Right forelimb (tissue), 1 donor: ENCODE measurements around the gene NR2E1.
A peak's percentile ranks its signal among the peaks of the same experiment; 100 is the strongest.

ENCODE experiments used
- DNase-seq: peaks from one replicate; pipeline ENCODE4 v3.0.0-alpha.2; 2018

NR2E1 gene

DNA sequence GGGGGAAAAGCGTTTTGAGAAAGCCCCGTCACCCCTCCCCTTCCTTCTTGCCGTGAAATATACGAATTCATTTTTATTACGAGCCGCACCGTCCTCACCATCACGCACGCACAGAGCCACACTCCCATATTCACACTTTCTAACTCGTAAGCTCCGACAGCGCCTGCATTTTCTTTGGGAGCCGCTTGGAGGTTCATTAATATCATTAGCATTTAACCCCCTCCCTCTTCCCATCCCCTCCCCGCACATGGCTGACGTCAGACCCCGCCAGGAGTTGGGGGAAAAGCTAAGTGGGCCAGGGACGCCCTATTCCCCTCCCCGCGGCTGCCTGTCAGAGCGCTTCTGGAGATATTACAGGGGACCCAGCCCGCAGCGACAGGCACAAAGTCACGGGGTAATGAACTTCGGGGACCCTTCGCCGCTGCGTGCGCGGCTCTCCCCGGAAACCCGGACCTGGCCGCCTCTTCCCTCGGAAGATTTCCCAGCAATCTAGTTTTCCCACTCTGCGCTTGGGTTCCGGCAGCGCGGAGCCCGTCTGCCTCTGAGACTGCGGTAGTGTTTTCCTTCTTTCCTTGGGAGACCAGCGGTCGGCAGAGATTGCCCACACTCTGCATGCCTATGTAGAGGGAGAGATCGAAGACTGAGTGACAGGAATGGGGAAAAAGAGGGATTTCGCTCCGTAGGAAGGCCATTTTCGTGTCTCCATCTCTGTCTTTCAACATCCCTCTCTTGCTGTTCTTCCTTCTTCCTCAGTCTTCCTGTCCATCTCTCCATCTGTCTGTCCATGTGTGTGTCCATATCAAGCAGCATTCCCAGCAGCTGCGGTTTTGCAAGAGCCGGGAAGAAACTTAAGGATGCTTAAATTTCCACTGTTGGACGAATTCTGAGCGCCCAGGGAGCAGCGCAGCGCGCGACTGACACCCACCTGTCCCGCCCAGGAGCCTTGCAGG lies at the start of gene NR2E1:
Gene NR2E1 (plus strand): TSS at position 309 of the 950 bp plus-strand sequence. CDS start 744 bp downstream, outside the sequence.
- DNase-seq = no peak

DNA sequence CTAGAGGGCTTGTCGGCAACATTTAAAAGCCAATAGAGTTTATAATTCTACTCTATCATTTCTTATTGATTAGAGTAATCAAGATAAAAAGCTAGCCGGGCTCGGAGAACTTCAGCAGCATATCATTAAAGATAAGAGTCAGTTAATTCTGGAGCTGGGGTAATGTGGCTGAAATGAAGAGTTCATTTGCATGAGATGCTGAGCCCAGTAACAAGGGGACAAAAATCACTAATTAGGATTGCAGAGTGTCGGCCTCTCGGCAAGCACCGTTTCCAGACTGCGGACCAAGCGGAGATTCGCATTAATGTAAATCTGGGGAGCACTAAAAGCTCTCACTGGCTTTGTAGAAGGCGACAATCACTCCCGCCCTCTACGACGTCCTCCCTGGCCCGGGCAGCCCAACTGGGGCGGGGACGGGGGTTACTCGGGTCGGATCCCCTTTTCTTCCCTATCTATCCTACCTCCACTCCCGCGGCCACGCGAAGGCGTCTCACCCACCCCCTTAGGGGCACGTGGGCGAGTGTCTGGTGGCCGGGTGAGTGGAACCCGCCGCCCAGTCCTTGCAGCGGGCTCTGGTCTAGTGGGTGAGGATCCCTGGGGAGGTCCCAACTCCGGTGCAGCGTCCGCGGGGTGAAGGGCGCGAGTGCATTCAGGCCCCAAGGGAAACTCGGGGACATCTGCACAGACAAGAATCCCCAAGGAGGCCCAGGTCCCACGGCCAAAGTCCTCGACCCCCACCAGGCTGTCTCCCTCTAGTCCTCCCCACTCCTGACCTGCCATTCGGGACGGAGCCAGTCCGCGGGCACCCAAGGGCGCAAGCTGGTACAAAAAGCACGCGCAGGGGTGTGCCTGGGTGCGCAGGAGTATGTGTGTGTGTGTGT lies 49.0 kb upstream of the NR2E1 start:
- DNase-seq = no peak

DNA sequence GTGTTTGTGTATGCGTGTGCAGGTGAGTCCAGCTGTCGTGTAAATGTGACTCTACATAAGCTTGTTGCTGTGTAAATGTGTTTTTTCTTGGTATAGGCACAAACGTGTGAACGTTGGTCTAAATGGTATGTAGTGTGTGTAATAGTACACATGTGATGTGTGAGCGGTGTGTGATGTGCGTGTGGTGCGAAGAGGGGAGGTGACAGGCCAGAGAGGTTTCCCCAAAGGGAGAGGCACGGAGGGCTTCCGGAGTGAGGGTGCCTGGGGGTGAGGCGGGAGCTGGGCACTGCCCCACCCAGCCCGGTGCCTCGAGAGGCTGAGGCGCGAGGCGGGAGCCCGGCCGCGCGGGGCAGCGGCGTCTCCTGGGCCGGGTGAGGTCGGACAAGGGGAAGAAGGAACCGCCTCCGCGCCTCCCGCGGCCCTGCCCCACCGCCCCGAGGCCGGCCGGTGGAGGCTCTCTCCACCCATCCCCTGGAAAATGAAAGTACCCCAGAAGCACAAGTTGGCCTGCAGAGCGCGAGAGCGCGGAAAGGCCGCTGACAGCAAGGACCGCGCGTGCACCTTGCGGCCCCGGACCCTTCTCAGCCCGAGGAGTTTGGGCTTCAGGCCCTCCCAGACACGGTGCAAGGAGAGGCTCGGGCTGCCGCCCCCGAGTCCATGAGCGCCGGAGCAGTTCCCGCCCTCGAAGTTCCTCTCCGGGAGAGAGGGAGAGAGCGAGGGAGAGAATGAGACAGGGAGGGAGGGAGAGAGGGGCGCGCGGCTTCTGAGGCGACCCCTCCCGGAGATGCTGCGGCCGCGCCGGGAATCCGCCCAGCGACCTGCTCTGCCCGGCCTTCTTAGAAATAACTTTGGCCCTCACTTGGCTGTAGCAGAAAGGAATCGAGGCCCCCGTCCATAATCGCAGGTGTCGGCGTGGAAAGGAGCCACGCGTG lies 48.1 kb upstream of the NR2E1 start:
- DNase-seq = peak; percentile 57

DNA sequence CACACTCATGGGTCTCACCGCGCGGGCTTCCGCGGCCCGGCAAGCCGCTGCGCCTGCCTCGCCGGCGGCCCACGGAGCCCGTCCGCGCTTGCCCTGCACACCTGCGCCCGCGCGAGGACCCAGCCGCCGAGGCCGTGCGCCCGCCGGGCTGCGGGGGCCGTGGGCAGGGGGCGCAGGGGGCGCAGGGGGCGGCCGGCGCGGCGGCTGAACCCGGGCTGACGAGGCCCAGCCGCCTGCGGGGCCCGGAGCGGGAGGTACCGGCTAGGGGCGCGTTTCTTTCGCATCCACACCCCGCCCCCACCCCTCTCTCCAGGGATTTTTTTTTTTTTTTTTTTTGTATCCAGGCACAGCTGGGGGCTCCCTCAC lies 47.5 kb upstream of the NR2E1 start:
- no peak for DNase-seq

DNA sequence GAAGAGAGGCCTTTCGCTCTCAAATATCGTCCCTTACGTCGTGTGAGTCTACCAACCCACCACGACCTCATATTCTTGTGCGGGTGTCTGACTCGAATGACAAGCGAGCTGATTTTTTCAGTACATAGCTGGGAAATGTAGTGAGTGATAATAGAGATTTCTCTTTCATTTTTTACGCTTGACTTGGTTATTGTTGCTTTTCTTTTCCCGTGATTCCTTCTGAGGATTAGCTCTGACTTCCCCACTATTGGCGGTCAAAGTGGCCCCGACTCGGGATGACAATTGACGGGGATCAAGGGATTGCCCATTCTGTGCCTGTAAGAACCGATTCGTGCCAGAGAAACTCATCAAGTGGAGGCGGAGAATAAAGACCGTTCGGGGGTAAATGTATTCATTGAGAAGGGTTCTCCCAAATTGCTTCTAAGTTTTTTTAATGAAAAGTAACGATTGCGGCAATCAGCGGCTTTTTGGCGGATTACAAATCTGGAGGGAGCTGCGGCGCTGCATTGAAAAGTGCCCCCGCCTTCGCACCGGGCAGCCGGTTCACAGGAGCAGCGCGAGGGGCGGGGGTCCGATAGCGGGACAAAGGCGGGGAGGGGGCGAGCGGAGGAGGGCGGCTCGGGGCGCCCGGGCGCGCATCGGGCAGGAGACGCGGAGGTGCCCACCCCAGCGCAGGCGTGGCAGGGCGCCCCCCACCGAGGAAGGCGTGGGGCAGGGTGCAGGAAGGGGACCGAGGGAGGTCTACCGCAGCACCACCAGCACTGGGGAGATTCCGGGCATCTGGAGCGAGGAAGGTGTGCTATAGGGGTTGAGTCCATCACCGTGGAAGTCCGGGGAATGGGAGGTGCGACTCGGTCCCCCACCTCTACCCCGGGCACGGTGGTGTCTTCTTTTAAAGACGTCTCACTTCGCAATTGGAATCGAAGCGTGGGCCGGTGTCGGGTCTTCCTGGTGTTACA lies 46.7 kb upstream of the NR2E1 start:
- DNase-seq = peak; percentile 57

DNA sequence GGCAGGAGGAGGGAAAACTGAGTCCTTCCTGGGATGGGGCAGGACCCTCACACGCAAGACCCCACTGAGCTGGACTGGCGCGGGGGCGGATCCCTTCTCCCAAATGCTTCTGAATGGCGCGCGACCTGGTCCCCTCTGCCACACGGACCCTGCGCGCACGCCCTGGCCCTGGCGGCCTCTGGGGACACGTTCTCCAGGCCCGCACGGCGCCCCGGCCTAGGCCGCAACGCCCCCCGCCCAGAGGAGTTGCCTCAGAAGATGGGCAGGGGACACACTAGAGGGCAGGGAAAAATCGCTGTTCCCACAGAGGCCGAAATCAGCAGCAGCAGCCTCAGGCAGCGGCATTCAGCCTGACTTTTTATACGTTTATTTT lies 46.1 kb upstream of the NR2E1 start:
- DNase-seq = no peak

DNA sequence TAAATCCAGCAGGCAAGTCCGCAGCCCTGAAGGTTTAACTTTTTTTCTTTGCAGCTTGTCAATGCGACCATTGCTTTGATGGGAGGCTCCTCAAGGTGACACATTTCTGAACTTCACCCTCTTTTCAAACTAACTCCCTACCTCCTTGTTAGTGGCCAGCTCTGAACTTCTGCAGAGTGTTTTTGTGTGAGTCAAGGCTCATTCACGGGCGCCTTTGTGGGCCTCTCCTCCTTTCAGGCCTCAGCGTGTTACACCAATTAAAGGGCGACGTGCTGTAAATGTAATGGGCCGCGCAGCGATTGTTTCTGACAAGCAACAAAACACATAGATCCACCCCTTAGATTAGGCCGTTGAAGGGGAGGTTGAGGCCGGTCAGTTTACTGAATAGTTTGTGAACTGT lies 45.5 kb upstream of the NR2E1 start:
- no peak for DNase-seq

DNA sequence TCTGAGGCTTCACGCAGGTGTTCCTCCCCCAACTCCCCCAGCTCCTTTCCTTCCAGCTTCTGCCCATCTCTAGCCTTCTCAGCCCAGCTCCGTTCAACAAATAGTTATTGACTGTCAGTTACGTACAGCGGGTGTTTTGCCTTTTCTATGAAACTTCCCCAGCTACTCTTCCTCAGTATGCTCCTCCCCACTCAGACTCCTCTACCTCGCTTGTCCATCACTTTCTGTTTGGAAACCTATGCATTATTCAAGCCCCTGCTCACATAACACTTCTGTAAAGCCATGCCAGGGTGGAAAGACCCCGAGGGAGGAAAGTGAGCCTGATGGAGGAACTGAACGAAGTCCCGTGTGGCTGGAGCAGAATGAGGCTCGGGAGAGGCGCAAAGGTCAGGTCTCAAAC lies 44.2 kb upstream of the NR2E1 start:
- no peak for DNase-seq

DNA sequence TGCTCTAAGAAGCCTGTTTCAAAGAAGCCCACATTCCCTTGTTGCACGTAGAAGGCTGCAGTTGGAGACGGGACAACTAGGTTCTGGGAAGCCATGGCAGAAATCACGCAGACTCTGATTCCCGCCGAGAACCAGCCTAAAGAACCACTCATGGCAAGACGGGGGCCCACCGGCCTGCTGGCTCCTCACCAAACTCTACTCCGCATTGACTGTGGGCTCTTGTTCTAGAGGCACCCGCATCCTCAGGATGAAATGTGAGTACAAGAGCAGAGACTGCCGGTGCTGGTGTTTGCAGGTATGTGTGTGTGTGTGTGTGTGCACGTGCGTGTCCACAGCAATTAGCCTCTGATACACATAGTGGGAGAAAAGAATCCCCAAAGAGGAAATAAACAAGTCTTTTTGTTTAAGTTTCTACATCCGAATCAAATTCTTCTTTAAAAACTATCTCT lies 42.3 kb upstream of the NR2E1 start:
- no peak for DNase-seq

DNA sequence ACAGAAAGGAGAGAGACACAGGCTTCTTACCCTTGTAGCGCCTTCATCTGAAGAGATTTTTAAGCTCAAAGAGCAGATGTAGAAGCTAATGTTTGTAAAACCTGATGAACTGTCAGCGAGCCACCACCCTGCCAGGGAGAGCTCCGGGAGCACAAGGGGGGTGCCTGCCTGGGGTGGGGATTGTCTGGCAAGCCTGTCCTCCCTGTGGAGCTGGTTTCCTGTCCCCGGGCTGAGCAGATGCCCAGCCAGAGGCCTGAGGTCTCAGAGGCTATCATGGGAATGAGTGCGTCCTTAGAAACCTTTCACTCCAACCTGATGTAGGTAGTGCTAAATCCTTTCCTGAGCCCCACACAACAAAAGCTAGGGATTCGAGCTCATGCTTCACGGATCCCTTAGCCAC lies 41.9 kb upstream of the NR2E1 start:
- DNase-seq = no peak

DNA sequence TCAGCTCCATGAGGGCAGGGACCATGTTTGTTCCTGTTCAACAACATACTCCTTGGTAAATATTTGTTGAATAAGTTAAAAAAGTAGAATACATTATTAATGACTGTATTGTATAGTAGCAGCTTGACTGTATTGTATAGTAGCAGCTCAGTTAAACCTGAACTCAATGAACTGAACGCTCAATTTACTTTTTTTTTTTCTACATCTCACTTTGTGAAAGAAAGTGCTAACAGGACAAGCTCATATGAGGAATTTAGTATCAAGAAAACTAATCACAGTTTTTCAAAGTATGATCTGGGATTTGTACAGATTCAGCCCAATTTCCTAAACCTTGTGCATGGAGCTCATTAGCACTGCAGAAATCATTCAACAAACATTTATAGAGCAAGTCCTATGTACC lies 38.8 kb upstream of the NR2E1 start:
- DNase-seq = no peak

DNA sequence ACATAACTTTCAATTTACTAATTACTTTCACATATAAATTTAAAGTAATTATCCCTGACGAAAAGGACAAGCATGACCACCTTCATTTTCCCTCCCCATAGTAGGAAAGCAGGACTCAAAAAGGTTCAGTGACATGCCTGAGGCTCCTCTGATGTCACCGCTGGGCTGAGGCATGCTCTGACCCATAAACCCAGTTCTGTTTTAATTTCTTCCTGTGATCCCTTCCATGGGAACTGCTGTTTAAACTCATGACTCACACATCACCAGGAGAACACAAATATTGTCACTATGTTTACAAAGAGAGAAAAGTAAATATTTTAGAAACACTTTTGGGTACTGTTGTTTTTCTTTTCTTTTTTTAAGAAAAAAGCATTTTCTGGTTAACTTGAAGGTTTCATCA lies 38.0 kb upstream of the NR2E1 start:
- no peak for DNase-seq

DNA sequence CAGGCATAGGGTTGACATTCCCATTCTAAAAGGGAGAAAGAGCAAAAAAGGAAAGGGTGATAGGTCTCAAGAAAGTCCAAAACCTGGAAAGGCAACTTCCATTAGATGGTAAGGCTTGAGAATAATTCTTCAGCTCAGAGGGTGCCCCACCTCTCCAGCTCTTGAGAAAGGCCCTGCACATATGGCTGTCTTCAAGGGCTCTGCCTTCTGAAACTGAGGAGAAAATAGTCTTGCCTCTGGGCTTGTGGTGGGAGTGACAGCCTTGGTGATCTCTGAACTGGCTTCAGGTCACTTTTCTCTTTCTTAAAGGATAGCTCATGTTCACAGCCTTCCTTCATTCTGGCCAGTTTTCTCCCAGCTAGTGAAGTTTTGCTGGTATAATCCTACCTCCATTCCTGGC lies 35.6 kb upstream of the NR2E1 start:
- no peak for DNase-seq

DNA sequence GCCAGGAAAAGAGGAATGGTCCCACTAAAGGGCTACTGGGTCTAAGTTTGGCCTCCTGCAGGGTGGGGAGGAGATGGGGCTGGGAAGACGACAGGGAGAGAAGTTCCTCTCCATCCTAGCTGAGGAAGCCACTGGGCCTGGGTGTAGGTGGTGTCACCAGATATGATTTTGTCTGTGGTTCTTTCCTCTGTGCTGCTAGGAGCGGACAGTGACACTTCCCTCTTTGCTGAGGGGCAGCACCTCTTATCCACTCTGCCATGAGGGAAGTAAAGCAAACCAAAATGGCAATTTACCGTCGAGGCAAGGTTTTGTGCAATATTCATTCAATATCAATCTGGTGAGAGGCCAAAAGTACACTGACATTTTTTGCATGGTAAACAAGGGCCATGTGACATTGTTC lies 33.0 kb upstream of the NR2E1 start:
- no peak for DNase-seq

DNA sequence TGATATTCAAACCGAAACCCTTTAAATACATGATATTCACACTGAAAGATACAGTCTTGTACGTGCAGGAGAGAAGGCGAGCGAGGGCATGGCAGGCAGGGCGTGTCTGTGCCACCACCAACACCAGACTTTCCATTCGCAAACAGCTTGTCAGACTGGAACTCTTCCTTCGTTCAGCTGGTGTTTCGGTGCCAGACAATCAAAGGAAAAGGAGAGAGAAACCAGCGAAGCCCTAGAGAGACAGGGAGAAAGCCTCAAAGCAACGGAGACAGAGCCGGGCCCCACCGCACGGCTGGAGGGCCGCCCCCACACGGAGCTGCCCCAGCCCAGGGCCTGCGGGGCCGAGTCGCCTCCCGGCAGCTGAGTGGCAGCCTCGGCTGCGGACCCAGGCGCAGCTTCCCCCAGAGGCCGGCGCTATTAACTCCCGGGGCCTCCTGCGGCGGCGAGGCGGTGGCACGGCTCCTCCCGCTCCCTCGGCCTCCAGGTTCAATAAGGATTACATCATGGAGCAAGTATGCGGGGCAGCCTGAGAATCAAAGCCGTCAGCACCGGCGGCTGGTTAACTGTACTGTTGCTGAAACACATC lies 32.1 kb upstream of the NR2E1 start:
- peak; percentile 71 for DNase-seq

DNA sequence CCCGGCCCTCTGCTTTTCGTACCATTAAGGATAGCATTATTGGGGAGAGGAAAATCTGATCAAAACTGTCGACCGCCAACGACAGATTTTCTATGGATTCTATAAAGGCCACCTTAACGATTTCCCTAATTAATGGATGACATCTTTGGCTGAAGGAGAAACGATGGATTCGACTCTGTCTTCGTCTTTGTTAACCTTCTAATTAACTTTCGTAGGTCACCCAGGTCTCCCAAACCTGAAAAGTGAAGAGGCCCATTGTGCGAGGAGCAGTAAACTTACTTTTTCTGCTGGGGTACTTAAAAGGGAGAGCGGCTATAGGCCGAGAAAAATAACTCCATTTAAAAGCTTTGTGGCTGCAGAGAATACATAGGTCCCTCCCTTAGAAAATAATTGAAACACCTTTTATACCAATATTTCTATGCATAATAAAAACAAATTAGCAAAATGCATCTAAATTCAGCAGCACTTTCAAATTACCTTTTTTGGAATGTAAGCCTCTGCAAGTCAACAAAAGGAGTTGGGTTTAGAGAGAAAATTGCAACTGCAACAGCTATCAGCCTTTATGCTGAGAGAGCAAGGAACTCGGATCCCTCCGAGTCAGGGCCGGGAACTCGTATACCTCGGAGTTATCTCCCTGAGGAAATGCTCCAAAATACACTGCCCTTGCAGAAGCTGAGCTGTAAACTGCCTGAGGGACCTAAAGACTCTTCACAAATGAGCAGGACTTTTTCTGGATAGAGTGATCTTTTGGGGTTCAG lies 31.4 kb upstream of the NR2E1 start:
- DNase-seq = no peak

DNA sequence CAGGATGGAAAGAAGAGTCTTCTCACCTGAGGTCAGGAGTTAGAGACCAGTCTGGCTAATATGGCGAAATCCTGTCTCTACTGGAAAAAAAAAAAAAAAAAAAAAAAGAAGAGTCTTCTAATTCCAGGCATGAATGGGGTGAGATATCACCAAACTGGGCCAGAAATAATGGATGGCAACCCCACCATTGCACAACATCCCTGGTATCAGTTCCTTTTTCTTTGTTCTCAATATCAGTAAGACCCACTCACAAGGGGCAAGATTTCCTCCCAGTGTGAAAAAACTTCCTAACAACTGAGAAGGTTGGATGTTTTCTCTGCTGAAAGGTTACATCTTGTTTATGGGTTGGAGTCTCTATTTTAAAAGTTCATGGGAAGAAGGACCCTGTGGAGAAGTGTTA lies 23.6 kb upstream of the NR2E1 start:
- DNase-seq = no peak

DNA sequence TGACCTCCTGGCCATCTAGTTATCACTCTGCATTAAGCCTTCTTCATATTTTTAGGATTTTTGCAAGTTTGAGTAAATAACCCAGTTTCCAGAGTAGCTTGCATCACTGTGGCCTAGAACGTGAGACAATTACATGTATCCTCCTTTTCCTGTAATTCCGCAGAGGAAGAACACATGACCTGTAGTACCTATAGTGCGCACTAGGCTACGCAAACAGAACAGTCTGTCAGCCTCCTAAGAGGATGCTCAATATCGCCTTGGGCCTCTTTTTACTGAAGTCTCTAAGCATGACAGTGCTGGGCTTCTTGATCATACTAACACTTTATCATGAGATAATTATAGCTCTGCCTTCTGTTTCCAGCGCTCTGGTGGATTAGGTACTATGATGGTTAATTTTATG lies 20.2 kb upstream of the NR2E1 start:
- no peak for DNase-seq

DNA sequence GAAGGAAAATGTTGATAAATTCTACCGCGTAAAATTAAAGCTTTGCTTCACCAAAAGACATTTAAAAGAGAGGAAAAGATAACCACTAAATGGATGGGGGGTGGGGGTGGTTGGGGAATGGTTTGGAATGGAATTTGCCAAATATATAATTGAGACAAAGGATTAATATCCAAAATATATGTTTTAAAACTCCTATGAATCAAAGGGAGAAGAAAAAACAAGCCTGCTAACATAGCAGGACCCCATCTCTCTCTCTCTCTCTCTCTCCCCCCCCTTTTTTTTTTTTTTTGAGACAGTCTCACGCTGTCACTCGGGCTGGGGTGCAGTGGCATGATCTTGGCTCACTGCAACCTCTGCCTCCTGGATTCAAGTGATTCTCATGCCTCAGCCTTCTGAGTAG lies 13.4 kb upstream of the NR2E1 start:
- DNase-seq = no peak

DNA sequence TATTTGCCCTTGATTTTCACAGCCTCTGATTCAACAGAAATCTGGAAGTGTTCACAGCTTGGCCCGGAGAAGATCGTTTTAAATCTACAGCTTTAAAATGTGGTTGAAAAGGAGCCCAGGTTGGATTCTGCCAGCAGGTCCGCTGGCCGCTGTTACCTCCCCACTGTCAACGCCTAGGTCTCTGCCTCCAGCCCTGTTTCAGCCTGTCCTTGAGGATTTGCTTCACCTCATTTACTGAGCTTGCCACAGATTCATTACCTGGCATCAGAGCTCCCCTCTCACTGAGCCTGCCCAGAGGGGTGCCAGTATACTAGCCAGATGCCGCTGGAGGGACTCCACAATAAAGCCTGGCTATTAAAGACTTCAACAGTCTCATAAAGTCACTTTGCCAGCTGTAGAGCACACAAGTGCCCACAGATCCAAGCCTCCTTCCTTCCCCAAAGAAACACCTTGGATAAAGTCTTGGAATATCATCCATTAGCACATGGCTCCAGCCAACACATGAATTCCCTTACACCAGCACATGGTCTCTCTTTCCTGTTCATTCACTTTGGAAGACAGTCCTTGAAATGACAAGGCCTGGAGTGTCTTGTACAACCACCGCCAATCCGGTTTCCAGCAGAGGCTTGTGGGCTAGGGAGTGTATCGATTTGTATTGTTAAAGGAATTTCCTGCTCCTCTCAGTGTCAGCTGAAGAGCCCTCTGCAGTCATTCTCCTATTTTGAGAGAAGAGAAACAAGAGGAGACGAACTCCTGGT lies 9.5 kb upstream of the NR2E1 start:
- no peak for DNase-seq
